HuH-7 (cell line): ENCODE results near the gene EXOSC6.
"Not testable (repeated sequence)": the region's sequence is repeated elsewhere in the genome, so short reads cannot be mapped to it uniquely, and the experiment has no call there.

Experiments
- DNase-seq: peaks from one replicate; pipeline ENCODE4 v3.0.0; 2011; ENCODE audit warnings: low spot score

EXOSC6 gene

DNA sequence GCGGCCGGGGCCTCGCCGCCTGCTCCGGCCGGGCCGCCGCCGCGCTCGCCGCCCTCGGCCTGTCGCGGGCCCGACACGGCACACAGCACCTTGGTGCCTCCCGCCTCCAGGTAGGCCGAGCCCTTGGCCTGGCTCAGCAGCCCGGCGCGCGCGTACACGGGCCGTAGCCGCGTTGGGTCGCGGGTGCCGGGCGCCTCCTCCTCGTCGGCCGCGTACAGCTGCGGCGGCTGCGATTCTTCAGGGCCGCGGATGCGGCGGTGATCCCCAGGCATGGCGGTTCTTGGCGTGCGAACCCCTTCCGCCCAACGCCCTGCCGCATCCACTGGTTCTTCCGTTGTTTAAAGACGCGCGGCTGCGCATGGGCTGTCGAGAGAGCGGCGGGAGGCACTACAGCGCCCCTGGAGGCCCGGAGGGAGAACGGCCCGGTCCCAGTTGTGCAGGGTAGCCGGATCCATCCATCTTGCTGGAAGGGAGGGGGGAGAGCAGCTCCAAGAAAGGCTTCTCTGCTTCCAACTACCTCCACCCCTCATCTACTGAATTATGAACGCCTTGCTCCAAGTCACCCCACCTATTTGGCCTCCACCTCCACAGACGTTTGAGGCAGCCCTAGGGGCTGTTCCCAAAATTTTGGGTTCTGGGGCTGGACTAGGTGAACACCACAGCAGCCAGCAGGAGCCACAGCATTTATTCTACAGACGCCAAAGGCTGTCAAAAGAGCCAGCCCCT lies at the start of gene EXOSC6:
EXOSC6 (minus strand) TSS at position 312 of the 726 bp plus-strand sequence; CDS start at position 272, 40 bp downstream.
- peak; percentile 97 for DNase-seq

DNA sequence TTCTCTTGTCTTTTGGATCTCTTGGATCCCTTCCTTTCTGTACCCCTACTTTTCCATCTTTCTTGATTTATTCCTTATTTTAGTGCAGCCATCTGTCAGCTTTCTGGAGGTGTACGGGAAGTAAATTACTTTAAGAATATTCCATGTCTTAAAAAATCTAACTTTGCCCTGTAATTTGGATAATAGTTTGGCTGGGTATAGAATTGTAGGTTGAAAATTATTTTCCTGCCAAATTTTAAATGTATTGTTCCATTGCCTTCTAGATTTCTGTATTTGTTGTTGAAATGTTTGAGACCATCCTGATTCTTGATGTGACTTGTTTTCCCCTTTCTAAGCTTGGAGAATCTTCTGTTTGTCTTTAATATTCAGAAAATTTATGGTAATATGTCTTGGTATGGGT lies 49.4 kb upstream of the EXOSC6 start:
- no peak for DNase-seq

DNA sequence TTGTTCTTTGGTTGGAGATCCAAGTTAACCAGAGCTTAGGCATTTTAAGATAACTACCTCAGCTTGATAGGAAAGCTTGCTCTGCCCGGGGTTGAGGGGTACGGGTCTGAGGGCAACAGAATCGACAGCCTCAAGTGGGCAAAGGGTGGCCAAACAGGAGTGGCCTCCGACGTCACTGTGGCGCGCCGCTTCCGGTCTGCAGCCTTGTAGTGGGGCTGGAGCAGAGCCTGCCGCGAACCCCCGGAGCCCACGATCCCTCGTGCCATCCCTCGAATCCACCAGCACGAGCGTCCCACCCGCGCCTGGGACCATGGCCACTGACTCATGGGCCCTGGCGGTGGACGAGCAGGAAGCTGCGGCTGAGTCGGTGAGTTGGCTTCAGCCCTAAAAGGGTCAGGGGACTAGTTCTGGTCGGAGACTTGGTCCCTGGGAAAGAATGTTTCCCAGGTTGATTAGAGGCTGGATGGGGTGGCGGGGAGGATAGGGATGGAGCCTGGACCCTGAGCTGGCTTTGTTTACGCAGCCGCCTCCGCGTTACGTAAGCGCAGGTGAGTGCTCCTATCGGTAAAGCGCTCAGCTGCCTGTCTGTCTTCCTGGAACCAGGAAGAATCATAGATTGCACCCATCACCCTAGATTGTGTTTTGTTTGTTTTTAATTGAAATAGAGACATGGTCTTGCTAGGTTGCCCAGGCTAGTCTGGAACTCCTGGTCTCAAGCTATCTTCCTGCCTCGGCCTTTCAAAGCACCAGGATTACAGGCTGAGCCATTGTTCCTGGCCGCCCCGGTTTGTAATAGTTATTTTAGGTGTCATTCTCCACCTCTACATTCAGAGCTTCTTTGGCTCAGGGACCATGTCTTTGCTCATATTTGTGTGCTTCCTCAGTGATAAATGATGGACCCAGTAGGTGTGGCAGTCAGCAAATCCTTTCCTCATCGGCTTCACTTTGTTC lies 47.5 kb upstream of the EXOSC6 start, which contains the start of gene DDX19B:
DDX19B (plus strand) TSS at position 199 of the 951 bp plus-strand sequence; CDS start at position 311, 112 bp downstream.
- DNase-seq, result peak; percentile 80

DNA sequence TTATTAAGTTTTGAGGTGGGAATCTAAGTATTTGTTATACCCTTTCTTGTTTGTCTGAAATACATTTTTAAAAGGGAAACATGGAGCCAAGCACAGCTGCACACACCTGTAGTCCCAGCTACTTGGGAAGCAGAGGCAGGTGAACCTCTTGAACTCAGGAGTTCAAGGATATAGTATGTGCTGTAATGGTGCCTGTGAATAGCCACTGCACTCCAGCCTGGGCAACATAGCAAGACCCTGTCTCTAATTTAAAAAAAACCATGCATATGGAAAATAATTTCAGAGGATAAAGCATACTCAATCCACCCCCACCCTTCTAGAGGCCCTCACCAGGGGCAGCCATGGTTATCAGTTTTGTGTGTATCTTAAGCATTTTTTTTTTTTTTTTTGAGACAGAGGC lies 43.9 kb upstream of the EXOSC6 start:
- no peak for DNase-seq

DNA sequence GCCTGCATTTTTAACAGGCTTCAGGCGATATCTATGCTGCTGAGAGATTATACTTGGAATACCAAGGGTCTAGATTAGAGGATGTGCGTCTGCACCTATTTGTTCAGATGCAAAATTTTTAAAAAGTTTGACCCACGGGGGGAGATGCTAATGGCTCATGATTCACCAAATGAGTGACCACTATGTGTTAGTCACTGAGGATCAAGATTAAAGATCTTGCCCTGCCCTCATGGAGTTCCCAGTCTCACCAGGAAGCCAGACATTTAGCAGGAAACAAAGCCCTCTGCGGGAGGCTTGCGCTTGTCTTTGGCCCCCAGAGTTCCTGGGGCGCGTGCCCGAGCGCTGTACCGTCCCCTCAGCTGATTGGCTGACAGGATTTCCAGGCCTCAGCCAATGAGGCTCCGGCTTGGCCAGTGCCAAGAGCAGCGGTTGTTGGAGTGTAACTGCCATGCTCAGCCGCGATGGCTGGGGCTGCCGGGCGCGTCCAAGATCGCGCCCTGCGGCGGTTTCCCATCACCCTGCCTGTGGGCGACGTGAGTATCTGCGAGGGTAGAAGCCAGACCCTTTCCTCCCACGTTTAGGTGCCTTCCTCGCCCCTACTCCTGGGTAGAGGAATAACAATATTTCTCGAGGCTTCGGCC lies 42.8 kb upstream of the EXOSC6 start:
- no peak for DNase-seq

DNA sequence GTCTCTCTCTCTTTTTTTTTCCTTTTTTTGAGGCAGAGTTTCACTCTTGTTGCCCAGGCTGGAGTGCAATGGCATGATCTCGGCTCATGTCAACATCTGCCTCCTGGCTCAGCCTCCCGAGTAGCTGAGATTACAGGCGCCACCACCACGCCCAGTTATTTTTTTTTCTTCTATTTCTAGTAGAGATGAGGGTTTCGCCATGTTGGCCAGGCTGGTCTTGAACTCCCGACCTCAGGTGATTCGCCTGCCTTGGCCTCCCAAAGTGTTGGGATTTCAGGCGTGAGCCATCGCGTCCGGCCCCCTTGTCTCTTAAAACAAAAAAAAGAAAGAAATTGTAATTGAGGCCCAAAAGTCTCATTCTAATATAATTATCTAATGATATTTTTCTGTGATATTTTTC lies 40.4 kb upstream of the EXOSC6 start:
- not testable (repeated sequence) for DNase-seq

DNA sequence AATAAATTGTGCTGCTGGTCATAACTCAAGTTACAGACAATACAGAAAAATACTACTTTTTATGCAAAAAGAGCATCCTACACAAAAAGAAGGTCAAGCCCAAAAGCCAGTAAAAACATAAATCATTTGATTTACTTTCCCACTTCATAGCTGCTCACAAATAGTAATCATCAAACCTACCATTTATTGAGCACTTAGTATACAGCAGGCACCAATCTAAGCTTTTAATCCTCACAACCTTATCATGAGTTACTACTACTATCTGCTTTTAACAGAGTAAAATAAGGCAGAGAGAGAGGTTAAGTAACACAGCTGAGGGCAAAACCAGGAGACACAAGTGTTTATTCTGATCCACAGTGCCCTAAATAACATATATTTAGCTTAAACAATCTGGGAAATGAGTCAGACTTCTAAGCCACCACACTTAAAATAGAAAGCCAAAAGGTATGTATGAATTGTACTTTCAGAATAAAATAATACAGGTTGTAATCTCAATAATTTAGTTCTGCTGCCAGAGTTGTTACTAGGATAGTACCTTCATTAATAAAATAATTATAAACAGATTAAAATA lies 39.3 kb upstream of the EXOSC6 start:
- no peak for DNase-seq

DNA sequence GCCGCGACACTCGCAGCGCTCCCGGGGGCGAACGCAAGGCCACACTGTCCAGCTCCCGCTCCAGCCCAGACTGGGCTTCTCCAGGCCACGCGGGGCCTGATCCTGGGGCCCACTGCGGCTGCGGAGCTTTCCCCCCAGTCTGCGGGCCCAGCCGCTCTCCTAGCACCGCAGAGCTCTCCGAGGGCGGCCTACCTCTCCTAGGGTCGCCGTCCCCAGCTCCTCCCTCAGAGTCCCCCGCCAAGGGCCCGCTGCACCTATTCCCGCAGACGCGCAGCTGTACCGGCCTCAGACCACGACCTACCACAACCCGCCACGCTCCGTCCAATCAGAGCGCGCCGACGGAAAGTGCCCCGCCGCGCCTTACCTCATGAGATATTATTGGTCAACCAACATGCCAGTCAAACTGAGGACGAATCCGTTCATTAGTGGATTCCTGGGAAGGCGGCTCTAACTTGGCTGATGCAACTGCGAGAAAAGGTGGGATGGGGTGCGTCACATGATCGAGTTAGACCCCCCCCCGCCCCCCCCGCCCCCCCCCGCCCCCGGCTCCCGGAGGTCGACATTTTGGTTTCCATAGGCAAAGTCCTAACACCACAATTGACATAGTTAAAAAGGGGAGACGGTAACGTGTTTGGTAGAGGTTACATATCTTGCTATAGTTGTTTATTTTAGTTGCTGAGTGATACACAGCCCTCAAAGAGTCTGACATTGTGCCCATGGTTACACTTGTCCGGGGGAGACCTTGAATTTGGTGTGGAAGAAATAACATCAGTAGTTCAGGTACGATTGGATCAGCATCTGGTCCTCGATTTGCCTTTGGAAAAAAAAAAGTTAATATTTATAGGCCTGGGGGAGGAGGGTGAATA lies 37.7 kb upstream of the EXOSC6 start, which contains the start of gene AARS1:
AARS1 (minus strand) TSS at position 278 of the 866 bp plus-strand sequence. CDS start 6,743 bp downstream, outside the sequence.
- peak; percentile 100 for DNase-seq

DNA sequence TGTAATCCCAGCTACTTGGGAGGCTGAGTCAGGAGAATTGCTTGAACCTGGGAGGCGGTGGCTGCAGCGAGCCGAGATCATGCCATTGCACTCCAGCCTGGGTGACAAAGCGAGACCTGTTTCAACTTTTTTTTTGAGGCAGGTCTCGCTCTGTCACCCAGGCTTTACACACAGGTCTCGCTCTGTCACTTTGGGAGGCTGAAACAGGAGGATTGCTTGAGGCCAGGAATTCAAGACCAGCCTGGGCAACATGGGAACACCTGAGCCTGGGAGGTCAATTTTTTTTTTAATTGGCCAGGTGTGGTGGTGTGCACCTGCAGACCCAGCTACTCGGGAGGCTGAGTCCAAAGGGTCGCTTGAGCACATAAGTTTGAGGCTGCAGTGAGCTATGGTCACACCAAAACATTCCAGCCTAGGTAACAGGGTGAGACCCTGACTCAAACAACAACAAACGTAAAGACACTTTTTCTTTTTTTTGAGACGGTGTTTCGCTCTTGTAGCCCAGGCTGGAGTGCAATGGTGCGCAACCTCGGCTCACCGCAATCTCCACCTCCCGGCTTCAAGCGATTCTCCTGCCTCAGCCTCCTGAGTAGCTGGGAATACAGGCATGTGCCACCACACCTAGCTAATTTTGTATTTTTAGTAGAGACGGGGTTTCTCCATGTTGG lies 35.7 kb upstream of the EXOSC6 start:
- DNase-seq, result not testable (repeated sequence)

DNA sequence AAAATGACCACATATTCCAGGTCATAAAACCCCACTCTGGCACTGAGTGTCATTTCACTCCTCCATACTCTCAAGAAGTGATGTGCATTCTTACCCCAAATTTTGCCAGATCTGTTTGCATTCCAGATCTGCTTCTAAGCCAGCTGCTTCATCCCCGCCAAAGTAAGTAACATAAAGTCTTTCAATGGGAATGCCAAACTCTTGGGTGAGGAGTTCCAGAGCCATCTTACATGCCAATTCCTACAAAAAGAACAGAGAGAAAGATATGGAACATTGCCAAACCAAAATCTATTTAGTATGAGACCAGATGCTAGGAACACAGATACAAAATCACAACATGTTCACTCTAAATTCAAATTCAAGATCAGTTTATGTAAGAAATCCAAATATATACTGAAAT lies 24.7 kb upstream of the EXOSC6 start:
- DNase-seq, result no peak

DNA sequence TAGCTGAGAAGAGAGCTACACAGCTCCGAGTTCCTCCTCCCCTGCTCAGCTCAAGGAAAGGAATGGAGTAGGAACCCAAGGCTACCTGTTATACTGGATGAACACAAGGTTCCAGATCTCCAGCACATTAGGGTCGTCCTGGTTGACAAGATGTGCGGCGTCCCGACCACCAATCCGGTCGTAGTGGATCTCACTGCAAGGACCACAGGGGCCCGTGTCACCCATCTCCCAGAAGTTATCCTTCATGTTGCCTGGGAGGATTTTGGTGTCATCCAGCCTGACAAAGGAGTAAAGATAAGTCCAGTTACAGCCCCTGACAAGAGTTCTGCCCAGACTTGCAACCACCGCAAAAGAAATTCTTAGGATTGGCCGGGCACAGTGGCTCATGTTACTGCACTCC lies 20.0 kb upstream of the EXOSC6 start:
- DNase-seq, result no peak

DNA sequence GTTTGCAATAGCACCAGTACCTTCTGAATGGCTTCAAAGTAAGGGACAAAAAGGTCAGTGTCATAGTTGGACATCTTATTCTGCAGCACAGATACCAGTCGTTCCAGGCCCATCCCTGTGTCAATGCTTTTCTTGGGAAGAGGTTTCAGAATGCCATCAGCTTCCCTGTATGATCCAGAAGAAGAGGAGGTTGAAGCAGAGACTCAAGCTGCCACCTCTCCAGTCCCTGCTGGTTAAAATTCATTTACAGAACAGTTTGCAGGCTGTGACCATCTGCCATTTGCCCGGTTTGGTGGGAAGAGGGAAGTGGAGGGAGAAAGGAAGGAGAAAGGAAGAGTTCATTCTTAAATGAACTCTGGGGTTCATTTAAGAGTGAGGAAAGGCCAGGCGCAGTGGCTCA lies 18.4 kb upstream of the EXOSC6 start:
- DNase-seq, result no peak

DNA sequence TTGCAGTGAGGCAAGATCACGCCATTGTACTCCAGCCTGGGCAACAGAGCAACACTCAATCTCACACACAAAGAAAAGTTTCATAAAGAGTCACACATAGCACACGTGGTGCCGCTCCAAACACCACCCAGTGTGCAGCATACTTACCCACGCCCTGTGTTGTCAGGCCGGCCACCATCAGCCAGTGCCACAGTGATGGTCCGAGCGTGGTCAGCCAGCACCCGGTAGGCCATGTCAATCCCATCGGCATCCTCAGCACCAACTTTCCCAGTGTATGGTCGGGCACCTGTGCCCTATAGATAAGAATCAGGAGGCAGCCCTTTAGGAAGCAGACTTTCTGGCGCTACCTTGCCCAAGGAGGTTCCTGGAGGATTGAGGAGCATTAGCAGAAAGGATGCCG lies 17.7 kb upstream of the EXOSC6 start:
- no peak for DNase-seq

DNA sequence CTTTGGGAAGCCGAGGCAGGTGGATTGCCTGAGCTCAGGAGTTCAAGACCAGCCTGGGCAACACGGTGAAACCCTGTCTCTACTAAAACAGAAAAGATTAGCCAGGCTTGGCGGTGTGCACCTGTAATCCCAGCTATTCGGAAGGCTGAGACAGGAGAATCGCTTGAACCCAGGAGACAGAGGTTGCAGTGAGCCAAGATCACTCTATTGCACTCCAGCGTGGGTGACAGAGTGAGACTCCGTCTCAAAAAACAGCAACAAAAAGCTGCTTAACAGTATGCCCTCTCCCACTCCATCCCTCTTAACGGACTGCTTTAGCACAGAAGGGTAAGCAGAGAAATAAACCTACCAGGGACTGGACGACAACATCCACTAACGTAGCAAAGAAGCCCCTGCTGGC lies 16.2 kb upstream of the EXOSC6 start:
- DNase-seq, result not testable (repeated sequence)

DNA sequence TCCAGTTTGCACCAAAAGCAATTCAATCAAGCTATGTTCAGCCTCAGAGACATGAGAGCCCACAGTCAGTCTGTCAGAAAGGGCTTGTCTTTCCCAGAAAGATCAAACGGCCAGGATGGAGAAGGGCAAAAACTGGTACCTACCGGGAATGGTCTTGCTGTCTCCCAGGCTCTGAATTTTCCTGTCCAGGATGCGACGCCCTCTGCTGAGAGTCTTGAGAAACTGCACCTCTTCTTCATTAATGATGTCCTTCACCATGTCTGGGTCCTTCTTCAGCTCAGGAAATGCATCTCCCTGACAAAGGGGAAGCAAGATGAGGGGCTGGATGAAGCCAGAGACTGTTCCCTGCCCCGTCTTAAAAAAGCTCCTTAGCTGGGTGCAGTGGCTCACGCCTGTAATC lies 15.8 kb upstream of the EXOSC6 start:
- DNase-seq, result peak; percentile 72

DNA sequence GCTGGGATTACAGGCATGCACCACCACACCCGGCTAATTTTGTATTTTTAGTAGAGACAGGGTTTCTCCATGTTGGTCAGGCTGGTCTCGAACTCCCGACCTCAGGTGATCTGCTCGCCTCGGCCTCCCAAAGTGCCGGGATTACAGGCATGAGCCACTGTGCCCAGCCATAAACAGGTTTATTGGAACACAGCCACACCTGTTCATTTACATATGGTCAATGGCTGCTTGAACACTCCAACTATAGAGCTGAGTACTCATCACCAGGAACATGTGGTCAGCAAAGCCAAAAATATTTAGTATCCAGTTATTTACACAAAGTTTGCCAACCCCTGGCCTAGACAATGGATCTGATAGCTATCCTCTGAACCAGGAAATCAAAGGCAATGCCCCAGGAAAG lies 8.2 kb upstream of the EXOSC6 start:
- DNase-seq, result not testable (repeated sequence)

DNA sequence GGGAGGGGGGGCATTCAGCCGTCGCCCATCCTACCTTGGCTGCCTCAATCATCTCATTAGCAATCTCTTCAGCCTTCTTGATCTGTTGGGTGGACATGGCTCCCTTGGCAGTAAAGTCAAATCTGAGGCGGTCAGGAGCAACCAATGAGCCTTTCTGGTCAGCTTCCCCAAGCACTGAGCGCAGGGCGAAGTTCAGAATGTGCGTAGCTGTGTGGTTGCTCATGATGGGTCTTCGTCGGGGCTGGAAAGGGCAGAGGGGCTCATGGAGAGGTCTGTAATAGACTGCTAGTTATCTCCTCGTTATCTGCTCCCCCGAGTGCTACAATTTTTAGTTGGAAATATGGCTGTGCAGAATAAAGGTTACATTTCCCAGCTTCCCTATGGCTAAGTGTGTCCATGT lies 7.2 kb upstream of the EXOSC6 start:
- no peak for DNase-seq

DNA sequence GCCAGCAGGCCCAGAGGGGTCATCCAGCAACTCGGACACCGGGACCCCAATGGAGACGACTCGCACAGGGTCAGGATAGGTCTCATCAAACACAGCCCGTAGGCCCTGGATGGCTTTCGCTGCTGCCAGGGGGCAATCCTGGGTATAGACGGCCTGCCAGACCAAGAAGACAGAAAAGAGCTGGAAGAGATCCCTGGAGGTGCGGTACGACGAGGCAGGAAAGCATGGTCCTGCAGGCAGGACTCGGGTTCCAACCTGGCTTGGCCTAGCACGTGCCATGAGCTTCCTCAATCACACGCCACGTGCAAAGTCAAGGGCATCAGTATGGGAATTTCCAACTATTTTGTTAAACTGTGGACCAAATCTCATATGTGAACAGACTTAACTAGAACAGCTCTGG lies 6.3 kb upstream of the EXOSC6 start:
- no peak for DNase-seq

DNA sequence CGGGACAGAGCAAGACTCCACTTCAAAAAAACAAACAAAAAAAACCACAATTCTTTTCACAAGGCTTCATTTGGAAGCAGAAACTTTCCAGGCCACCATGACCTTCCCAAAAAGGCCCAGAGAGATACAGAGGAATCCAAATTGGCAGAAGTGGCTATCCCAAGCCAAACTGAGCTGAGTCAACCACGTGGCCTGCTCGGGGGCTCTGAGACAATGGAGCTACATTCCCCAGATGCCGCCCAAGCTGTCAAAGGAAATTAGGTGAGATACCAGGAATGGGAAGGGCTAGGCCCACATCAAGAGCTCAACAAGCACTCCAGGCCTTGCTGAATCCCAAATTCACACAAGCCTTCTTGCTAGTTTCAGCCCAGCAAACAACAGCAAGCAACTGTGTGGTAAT lies 5.7 kb upstream of the EXOSC6 start:
- DNase-seq, result no peak

DNA sequence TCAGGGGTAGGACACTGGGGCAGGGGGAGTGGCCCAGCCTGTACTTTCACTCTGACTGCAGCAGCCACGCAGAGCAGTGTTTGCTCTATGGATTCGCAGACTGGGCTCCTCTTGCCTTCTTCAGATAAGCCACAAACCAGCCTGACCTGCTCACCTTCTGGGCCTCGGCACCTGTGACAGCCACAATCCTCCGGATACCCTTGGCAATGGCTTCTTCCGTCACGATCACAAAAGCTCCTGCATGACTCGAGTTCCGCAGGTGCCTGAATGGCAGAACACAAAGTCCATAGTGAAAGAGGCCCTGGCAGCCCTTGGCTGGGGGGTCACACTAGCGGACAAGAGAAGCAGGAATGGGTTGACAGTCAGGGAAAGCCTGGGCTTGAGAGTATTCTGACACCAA lies 3.8 kb upstream of the EXOSC6 start:
- DNase-seq, result no peak

DNA sequence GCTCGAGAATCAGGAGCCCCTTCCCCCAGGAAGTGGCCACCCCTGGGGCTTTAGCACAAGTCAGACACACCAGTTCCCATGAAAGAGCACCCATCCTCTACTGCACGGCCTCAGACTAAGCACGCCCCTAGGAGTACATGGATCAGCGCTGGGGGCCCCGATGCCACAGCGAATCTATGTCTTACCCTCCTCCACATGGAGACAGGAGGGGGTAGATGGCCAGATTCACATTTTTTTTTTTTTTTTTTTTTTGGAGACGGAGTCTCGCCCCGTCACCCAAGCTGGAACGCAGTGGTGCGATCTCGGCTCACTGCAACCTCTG lies 3.2 kb upstream of the EXOSC6 start:
- no peak for DNase-seq
